Gastrocnemius medialis (tissue), 4 donors: Measurements from ENCODE around the gene FRRS1L. TPM values are rescaled to one million over a fixed set of nuclear protein-coding genes. Genes with fewer than 3 reads are reported as not detected.

Experiments used
- ATAC-seq, 2 donors: fragments of 150-250 bp; one replicate each; pipeline ENCODE4 v1.9.1; 2016
- DNase-seq, 2 donors: peaks; one replicate each; pipeline ENCODE4 v3.0.0-alpha.2; 2019
- H3K27ac ChIP-seq, 4 donors: fragments of 200-600 bp; sonication (generic); 1 replicate in 1 of 4; 2 replicates in 3 of 4; pipeline ENCODE4 v1.5.1; 2016 to 2018; ENCODE audit warnings: mild to moderate bottlenecking in 2 of 4, moderate library complexity in 1 of 4
- H3K27me3 ChIP-seq, 3 donors: fragments of 200-600 bp; sonication (generic) in 2 of 3; 1 replicate in 1 of 3; 2 replicates in 2 of 3; pipeline versions ENCODE4 v1.5.1 to v1.6.0; 2016 to 2019; ENCODE audit warnings: mild to moderate bottlenecking in 1 of 3, moderate library complexity in 1 of 3
- H3K36me3 ChIP-seq, 2 donors: fragments of 200-600 bp; sonication (generic) in 1 of 2; one replicate each; pipeline ENCODE4 v1.5.1; 2017 to 2018
- H3K4me1 ChIP-seq, 2 donors: fragments of 200-600 bp; sonication (generic) in 1 of 2; one replicate each; pipeline ENCODE4 v1.5.1; 2016 to 2017; ENCODE audit warnings: mild to moderate bottlenecking in 2 of 2
- H3K4me3 ChIP-seq, 4 donors: fragments of 200-600 bp; sonication (generic) in 3 of 4; 1 replicate in 1 of 4; 2 replicates in 3 of 4; pipeline ENCODE4 v1.5.1; 2016 to 2019; ENCODE audit warnings: mild to moderate bottlenecking in 2 of 4
- H3K9me3 ChIP-seq, 3 donors: fragments of 200-600 bp; sonication (generic) in 2 of 3; 1 replicate in 1 of 3; 2 replicates in 2 of 3; pipeline ENCODE4 v1.5.1; 2016 to 2019
- CTCF ChIP-seq, 5 experiments: fragments of 450-650 bp in 3 of 5; fragments of 200-600 bp in 2 of 5; sonication (generic) in 2 of 5; IDR thresholded peaks in 4 of 5; conservative IDR thresholded peaks in 1 of 5; 1 replicate in 4 of 5; 2 replicates in 1 of 5; pipeline ENCODE4 v1.5.1; 2016 to 2019; ENCODE audit warnings: antibody characterized with exemption in 5 of 5, mild to moderate bottlenecking in 3 of 5, moderate library complexity in 3 of 5
- POLR2A ChIP-seq, 2 donors: fragments of 450-650 bp; IDR thresholded peaks; one replicate each; pipeline ENCODE4 v1.6.1; 2017; ENCODE audit warnings: antibody characterized with exemption in 2 of 2, mild to moderate bottlenecking in 2 of 2, moderate library complexity in 2 of 2
- in situ Hi-C, 4 donors: fragments of 200-750 bp; cut with MboI; loops; one replicate each; pipeline versions ENCODE4 v1.15.0 to v1.8.0; 2017; ENCODE audit warnings: low sequenced_read_pairs in 4 of 4
- intact Hi-C: fragments of 100-400 bp; cut with DNase I; formaldehyde crosslinking; loops from one replicate; pipeline ENCODE4 v1.15.1; 2023; ENCODE audit warnings: low total_unique reads
- total RNA-seq, 4 donors: library from RNA; depleted of rRNA; stranded (reverse); fragments of >200 nt; gene quantifications; one replicate each; pipeline versions ENCODE4 v1.1.0 to v1.2.3, GENCODE V29; 2016

The FRRS1L gene
- total RNA-seq, 4 donors from 2014 or later, result 0.02 TPM; not detected in 3

GRCh38 chr9:109198736-109199382, 31.8 kb upstream of the FRRS1L start:
- no peaks in the 10 kb centered on the region for H3K36me3 ChIP-seq
- TF ChIP-seq CTCF (IDR thresholded peaks at IDR 0.05 in 4 of 5, conservative IDR thresholded peaks at IDR 0.05 in 1 of 5) (no peak), POLR2A (IDR thresholded peaks at IDR 0.05) (no peak)
- H3K27ac ChIP-seq, result no peak overlapping the region
- intact Hi-C loops (no loop called here), in situ Hi-C loops (no loop called here)
- DNase-seq (no peak), ATAC-seq (no peak)
- H3K9me3 ChIP-seq, result no peaks in the 10 kb centered on the region
- H3K4me3 ChIP-seq, result no peak overlapping the region
- no peaks in the 10 kb centered on the region for H3K27me3 ChIP-seq
- no peaks in the 10 kb centered on the region for H3K4me1 ChIP-seq

- intact Hi-C loops (no loop called here), in situ Hi-C loops (no loop called here)
- no peak for TF ChIP-seq POLR2A (IDR thresholded peaks at IDR 0.05)
- TF ChIP-seq CTCF (IDR thresholded peaks at IDR 0.05 in 4 of 5, conservative IDR thresholded peaks at IDR 0.05 in 1 of 5), result no peak
- Histone ChIP-seq H3K4me1 (no peaks in the 10 kb centered on the region), H3K36me3 (peaks cover 0 to 8% of the 10 kb centered on the region in 2 donors), H3K27ac (no peak overlapping the region), H3K4me3 (no peak overlapping the region), H3K9me3 (no peaks in the 10 kb centered on the region), H3K27me3 (no peaks in the 10 kb centered on the region)
- no peak for DNase-seq
- no peak for ATAC-seq
Observed at GRCh38 chr9:109193974-109194556, 27.0 kb upstream of the FRRS1L start.

- in situ Hi-C loops (no loop called here), intact Hi-C loops (no loop called here)
- no peaks in the 10 kb centered on the region for H3K27me3 ChIP-seq
- no peak overlapping the region for H3K27ac ChIP-seq
- H3K4me3 ChIP-seq, result no peak overlapping the region
- ATAC-seq, result no peak
- no peaks in the 10 kb centered on the region for H3K9me3 ChIP-seq
- no peaks in the 10 kb centered on the region for H3K4me1 ChIP-seq
- no peak for TF ChIP-seq CTCF (IDR thresholded peaks at IDR 0.05 in 4 of 5, conservative IDR thresholded peaks at IDR 0.05 in 1 of 5)
- no peak for DNase-seq
- H3K36me3 ChIP-seq, result peaks cover 0 to 8% of the 10 kb centered on the region in 2 donors
Observed at GRCh38 chr9:109192732-109193361, 25.8 kb upstream of the FRRS1L start.

- TF ChIP-seq POLR2A (IDR thresholded peaks at IDR 0.05), result no peak
- no peak for TF ChIP-seq CTCF (IDR thresholded peaks at IDR 0.05 in 4 of 5, conservative IDR thresholded peaks at IDR 0.05 in 1 of 5)
- intact Hi-C loops (no loop called here), in situ Hi-C loops (no loop called here)
- Histone ChIP-seq H3K4me3 (no peak overlapping the region), H3K9me3 (no peaks in the 10 kb centered on the region), H3K27ac (no peak overlapping the region), H3K36me3 (peaks cover 0 to 8% of the 10 kb centered on the region in 2 donors), H3K4me1 (no peaks in the 10 kb centered on the region), H3K27me3 (no peaks in the 10 kb centered on the region)
- DNase-seq, result no peak
- no peak for ATAC-seq
Observed at GRCh38 chr9:109191746-109192145, 24.7 kb upstream of the FRRS1L start.
